HG03060 (cell line): Measurements from ENCODE around the gene ACTN2.

Source experiments
- ATAC-seq: cut with Tn5 transposase; IDR thresholded peaks from one replicate; pipeline ENCODE4 v1.9.1; 2021; ENCODE audit warnings: low read depth, moderate number of reproducible peaks; ENCODE audit not compliant: unreplicated experiment

ACTN2 gene

GRCh38 chr1:236812334-236813030 is 126.2 kb downstream of the ACTN2 start:
- no peak for ATAC-seq
